Measurements from ENCODE around the gene TRMT112.

- TF ChIP-seq CTCF (IDR thresholded peaks at IDR 0.05; ENCODE audit: low read length): no peak
- TF ChIP-seq EZH2 (optimal IDR thresholded peaks at IDR 0.05; ENCODE audit: low read depth, low read length): no peak
- TF ChIP-seq EZH2phosphoT487 (IDR thresholded peaks at IDR 0.05; ENCODE audit: low read length): no peak
Observed at GRCh38 chr11:64339754-64340408, 22.5 kb upstream of the TRMT112 start, which contains the start of gene CCDC88B.
